HG03103 (cell line): ENCODE data around the gene ORMDL1.
"Not testable (repeated sequence)": the region's sequence is repeated elsewhere in the genome, so short reads cannot be mapped to it uniquely, and the experiment has no call there.

Experiments
- ATAC-seq: cut with Tn5 transposase; IDR thresholded peaks from one replicate; pipeline ENCODE4 v1.9.1; 2021; ENCODE audit warnings: low read depth; ENCODE audit not compliant: unreplicated experiment

The ORMDL1 gene

DNA sequence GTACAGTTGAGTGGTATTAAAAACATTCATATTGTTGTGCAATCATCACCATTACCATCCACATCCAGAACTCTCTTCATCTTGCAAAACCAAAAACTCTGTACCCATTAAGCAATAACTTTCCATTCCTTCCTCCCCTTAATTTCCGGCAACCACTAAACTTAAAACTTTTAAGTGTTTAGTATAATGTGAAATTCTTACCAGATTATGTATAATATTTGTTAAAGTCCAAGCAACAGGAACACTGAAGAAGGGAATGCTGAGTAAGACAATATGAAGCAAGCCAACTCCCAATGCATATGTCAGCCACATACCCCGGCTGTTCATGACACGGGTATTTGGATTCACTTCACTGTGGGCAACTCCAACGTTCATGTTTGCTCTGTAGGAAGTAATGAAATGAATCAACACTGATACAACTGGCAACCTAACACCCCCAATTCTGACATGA lies 1.9 kb downstream of the ORMDL1 start:
- no peak for ATAC-seq

DNA sequence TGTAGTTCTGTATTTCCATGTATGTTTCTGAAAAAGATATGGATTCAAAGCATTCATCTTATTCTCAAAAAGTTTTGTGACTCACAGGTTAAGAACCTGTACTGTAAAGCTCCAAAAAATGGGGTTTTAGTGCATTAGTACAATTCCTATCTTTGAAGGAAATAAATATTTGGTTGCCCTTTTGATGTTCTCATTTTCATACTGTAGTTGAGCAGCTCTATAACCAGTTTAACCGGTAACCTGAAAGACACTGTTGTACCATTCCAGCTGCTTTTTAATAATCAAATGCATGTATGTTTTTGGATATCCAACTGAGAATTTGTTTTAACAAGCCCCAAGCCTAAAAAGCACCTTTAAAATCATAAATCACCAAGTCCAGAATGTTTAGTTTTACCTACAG lies 11.9 kb downstream of the ORMDL1 start:
- ATAC-seq = no peak

DNA sequence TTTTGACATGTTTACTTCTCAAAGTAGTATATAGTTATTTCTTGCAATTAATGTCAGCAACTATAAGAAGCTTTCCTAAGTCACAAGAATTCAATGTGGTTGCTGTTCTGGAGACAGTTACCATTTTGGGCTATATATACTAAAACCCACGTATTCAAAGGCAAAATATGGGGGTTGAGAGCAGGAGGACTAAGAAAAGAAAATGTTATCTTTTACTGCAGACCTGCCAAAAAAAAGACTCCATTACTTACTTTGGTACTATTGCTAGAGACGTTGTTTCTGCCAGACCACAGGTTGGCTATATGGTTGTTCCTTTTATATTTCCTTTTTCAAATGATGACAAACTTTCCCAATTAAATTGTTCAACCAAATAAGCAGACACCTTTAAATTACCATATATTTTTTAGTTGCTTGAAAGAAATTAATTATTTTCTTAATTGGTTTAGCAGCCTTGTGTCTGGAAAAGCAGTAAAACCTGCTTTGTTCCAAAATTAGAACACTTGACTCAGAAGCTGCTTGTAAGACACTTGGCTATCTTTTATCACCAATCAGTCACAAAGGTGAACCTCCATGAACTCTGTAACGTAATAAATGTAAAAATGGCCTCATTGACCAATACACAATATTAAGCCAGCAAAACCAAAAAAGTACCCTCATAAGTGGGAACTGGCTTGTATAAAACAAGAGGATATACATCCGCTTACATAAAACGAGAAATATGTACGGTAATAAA lies 13.4 kb downstream of the ORMDL1 start:
- ATAC-seq = no peak

DNA sequence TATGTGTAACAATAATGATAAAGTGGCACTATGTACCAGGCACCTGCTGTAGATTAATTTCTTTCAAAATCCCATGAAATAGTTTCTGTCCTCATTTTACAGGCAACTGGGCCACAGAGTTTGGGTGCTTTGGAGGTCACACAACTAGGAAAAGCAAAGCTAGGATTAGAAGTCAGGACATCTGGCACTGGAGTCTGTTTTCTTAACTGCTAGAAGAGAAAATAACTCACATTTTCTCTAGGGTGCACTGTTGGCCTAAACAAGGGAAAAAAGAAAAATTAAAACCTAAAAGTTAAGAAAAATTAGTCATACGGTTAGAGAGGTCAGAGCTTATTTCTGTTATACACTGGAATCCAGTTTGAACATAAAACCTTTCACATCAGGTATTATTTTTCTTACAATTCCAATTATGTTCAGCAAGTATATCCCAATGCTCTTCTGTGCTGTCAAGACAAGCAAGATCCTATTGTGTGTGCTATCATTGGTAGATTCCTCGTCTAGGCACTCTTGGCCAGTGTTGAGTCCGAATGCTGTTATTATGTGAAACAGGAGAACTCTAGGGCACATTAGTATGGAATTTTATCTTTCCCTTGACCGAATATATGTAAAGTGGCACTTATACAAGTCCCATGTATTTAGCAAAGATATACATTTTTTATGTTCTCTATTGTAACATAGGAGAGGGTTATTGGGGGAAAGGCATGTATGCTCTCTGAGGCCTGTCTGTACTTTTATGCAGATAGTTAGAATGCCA lies 20.1 kb downstream of the ORMDL1 start:
- no peak for ATAC-seq

DNA sequence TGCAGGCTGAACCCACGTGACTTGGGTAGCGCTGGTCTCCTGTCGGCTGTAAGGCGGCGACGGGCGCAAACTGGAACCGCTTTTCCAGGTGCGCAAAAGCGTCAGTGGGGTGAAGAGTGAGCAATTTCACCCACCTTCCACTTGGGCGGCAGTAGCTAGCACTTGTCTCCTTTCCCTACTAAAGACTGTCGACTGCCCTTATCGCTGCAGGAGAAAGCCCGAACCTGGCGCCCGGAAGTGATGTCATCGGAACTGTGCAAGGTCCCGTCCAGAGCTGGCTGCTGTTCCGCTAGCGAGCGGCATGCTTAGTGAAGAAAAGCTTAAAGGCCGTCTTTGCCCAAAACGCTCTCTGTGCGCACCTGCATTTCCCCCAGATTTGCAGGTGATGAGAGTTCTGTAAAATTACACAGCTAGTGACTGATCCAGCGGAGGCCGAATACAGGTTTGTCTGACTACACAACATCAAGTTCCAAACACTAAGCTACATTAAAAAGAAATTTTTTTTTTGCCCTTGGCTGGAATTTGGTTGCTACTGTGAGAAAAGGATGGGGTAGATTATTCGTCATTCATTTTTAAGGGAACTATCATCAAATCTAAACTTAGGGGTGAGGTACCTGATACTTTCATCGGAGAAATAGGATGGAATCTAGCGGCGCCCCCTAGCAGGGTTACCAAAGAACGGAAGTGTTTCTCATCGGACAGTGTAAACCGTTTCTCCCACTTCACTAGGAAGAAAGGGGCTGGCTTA lies 21.4 kb downstream of the ORMDL1 start, which contains the start of gene OSGEPL1:
Gene OSGEPL1 (minus strand): TSS at position 242 of the 748 bp plus-strand sequence. CDS start 1,152 bp downstream, outside the sequence.
- ATAC-seq = peak; percentile 94

DNA sequence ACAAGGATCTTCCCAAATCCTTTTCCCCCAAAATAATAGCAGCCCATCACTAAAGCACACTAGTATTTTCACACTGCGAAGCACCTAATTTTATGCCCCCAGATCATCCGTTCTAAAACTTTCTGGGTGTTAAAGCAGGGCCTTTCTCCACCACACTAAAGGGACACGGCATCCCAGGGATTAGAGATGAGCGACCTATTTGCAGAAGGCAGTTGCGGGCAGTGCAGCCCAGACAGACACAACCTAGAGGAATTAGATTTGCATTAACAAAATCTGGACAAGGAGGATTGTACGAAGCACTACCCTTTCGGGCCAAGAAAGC lies 21.9 kb downstream of the ORMDL1 start:
- ATAC-seq = no peak

DNA sequence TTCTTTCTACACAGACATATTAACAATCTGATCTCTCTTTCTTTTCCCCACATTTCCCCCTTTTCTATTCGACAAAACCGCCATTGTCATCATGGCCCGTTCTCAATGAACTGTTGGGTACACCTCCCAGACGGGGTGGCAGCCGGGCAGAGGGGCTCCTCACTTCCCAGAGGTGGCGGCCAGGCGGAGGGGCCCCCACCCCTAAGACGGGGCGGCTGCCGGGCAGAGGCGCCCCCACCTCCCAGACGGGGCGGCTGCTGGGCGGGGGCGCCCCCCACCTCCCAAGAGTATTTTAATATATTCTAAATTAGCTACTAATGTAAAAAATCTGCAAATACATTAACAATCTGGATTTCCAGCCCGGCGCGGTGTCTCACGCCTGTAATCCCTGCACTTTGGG lies 24.0 kb downstream of the ORMDL1 start:
- not testable (repeated sequence) for ATAC-seq

DNA sequence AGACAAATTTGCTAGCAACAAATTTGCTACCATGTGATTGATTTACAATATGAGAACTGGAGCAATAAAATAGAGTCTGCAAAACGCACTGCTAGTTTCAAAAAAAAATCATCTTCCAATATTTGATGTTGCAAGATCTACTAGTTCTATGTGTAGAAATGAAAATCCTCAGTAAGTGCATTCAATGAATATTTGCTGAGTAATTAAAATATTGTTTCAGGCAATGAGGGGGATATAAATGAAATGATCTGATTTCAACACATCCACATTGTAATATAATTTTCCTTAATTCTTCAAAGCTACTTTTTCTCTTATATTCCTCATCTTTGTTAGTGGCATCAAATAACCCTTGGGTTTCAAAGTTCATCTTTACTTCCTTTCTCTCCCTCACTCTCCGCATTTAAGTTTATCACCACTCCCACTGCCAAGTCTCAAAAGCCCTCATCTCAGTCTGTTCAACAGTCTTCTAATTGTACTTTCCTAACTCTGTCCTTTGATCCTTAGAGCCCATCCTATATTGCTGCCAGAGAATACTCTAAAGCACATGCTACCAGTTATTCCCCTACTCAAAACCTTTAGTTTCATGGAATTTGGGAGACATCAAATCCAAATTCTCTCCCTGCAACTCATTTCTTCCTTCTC lies 27.7 kb downstream of the ORMDL1 start:
- no peak for ATAC-seq

DNA sequence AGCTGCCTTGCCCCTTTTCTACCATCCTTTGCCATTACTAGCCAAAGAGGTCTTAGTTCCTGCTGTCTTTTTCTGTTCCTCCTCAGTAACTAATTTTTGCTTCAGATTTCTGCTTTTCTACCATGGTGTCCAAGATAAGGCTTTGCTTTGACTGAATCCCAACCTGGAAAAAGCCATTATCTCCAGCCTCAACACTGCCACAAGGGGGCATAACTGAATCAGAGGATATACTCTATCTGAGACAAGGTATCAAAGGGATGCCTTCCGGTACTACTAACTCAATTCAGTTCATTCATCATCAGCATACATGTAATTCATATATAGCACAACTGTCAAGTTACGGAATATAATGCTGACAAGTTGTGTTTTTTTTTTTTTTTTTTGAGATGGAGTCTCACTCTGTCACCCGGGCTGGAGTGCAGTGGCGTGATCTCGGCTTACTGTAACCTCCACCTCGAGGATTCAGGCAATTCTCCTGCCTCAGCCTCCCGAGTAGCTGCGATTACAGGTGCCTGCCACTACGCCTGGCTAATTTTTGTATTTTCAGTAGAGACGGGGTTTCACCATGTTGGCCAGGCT lies 33.0 kb downstream of the ORMDL1 start:
- no peak for ATAC-seq

DNA sequence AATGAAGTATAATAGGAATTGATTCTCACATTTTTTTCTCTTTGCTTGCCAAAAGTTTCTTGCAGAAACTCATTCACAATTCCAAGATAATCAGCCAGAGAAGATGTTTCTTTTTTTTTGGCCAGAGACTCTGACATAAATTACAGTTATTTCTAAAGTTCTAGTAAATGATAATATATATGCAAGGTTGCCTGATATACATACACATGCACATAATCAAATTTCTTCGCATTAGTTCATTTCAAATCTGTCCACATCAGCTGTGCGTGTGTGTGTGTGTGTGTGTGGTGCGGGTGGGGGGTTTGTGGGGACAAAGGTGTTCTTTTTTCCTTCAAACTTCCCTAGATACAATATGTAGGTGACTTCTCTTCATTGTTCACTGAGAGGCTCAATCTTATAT lies 54.7 kb downstream of the ORMDL1 start:
- no peak for ATAC-seq

DNA sequence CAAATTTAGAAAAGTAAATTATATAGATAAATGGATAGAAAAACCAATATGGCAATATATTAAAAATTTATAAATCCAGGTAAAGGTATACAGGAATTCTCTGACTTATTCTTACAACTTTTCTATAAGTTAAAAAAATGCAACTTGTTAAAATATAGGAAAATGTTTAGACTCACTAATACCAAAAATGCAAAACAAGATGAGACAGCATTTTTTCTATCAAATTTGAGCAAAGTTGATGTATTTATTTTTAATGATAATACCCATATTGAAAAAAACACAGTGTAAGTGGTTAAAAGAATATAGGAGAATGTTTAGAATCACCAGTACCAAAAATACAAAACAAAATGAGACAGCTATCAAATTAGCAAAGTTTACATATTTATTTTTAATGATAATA lies 57.3 kb downstream of the ORMDL1 start:
- no peak for ATAC-seq

DNA sequence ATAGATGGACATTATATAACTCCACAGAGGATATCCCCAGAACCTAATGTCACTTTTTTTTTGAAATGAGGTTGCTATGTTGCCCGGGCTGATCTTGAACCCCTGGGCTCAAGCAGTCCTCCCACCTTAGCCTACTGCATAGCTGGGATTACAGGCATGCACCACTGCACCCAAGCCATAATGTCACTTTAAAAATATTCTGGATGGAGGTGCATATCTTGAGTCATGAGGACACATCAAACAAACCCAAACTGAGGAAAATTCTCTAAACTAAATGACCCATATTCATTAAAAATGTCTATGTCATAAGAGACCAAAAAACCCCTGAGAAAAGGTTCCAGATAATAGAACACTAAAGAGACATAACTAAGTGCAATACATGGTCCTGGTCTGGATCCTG lies 57.9 kb downstream of the ORMDL1 start:
- ATAC-seq = no peak

DNA sequence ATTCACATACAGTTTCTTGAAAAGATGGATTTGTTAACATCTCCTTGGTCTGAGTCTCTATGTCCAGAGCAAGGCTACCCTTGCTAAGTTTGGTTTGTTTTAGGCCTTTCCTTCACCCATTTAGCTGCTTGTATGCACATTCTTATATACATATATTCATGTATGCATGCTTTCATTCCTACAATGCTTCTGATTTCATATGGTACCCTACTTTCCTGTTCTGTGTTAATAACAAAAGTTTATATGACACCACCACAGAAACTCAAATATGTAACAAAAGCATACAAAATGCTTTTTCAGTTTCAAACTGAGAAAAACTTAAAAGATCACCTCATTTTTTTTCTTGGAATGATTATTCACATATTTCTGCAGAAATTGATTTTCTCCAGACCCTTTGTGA lies 60.9 kb downstream of the ORMDL1 start:
- no peak for ATAC-seq
